Mesendoderm (in vitro differentiated cells): ENCODE measurements around the gene AKAP13.

Experiments
- DNase-seq: peaks from one replicate; pipeline ENCODE4 v3.0.0; 2013
- H2AK5ac ChIP-seq: 2 replicates; pipeline ENCODE4 v1.6.1; 2013; ENCODE audit warnings: low read length, inconsistent platforms
- H2BK120ac ChIP-seq: 2 replicates; pipeline ENCODE4 v1.6.1; 2013; ENCODE audit warnings: low read depth, mild to moderate bottlenecking, low read length, moderate library complexity, mixed read lengths
- H2BK15ac ChIP-seq: replicated peaks from 2 replicates; pipeline ENCODE4 v1.6.1; 2013; ENCODE audit warnings: low read depth, mild to moderate bottlenecking, moderate library complexity
- H2BK5ac ChIP-seq: 2 replicates; pipeline ENCODE4 v1.6.1; 2013; ENCODE audit warnings: low read length, inconsistent platforms
- H3K18ac ChIP-seq: 2 replicates; pipeline ENCODE4 v1.6.1; 2013; ENCODE audit warnings: mild to moderate bottlenecking, low read length, mixed read lengths
- H3K23ac ChIP-seq: one replicate; pipeline ENCODE4 v1.6.1; 2013; ENCODE audit warnings: low read length
- H3K27ac ChIP-seq: 2 replicates; pipeline ENCODE4 v1.5.1; 2013; ENCODE audit warnings: low read depth, mild to moderate bottlenecking, inconsistent platforms, low read length, moderate library complexity
- H3K27me3 ChIP-seq: 2 replicates; pipeline ENCODE4 v1.6.1; 2013; ENCODE audit warnings: low read length, control low read depth, mild to moderate bottlenecking, inconsistent platforms; ENCODE audit not compliant: insufficient read depth, poor library complexity
- H3K36me3 ChIP-seq: 2 replicates; pipeline ENCODE4 v1.6.1; 2013; ENCODE audit warnings: low read length, inconsistent platforms; ENCODE audit not compliant: control insufficient read depth, insufficient read depth
- H3K4ac ChIP-seq: one replicate; pipeline ENCODE4 v1.6.1; 2013; ENCODE audit warnings: low read depth, mild to moderate bottlenecking, low read length, moderate library complexity
- H3K4me1 ChIP-seq: 2 replicates; pipeline ENCODE4 v1.6.1; 2013; ENCODE audit warnings: low read depth, low read length, inconsistent platforms; ENCODE audit not compliant: control insufficient read depth
- H3K4me2 ChIP-seq: 2 replicates; pipeline ENCODE4 v1.6.1; 2013; ENCODE audit warnings: low read length
- H3K4me3 ChIP-seq: 2 replicates; pipeline ENCODE4 v1.5.1; 2013; ENCODE audit warnings: mild to moderate bottlenecking, low read length
- H3K56ac ChIP-seq: one replicate; pipeline ENCODE4 v1.6.1; 2013; ENCODE audit warnings: low read length
- H3K79me1 ChIP-seq: 2 replicates; pipeline ENCODE4 v1.6.1; 2013; ENCODE audit warnings: low read length, inconsistent platforms
- H3K79me2 ChIP-seq: 2 replicates; pipeline ENCODE4 v1.6.1; 2013; ENCODE audit warnings: mild to moderate bottlenecking, low read length; ENCODE audit not compliant: control insufficient read depth, insufficient read depth
- H3K9ac ChIP-seq: 2 replicates; pipeline ENCODE4 v1.6.1; 2013; ENCODE audit warnings: low read length, inconsistent platforms
- H4K5ac ChIP-seq: one replicate; pipeline ENCODE4 v1.6.1; 2013; ENCODE audit warnings: low read length
- H4K8ac ChIP-seq: one replicate; pipeline ENCODE4 v1.6.1; 2013; ENCODE audit warnings: low read depth, mild to moderate bottlenecking, control low read depth, low read length, moderate library complexity
- WGBS: extraction: QIAGEN DNeasy Blood & Tissue Kit; methylation state at CpG from one replicate; pipeline ENCODE4 v1.1.7; 2013; ENCODE audit warnings: low lambda C conversion rate, missing lambda C conversion rate; ENCODE audit not compliant: insufficient coverage; ENCODE audit errors: extremely low coverage; 5-methylcytosine and 5-hydroxymethylcytosine counted together

Gene AKAP13

GRCh38 chr15:85750319-85751290 is 370.2 kb downstream of the AKAP13 start:
- Histone ChIP-seq H3K56ac (peak overlapping the region; percentile 42), H4K8ac (no peak overlapping the region), H2BK120ac (no peak overlapping the region), H3K27me3 (no peaks in the 10 kb centered on the region), H3K23ac (no peak overlapping the region), H3K9ac (no peak overlapping the region), H3K36me3 (no peaks in the 10 kb centered on the region), H3K4ac (no peak overlapping the region), H4K5ac (no peak overlapping the region), H3K4me2 (no peak overlapping the region), H3K18ac (no peak overlapping the region), H2BK5ac (no peak overlapping the region), H3K27ac (peak overlapping the region; percentile 22), H3K79me2 (no peaks in the 10 kb centered on the region), H2BK15ac (no peak overlapping the region), H3K4me3 (no peak overlapping the region), H3K4me1 (peaks cover 1% of the 10 kb centered on the region), H3K79me1 (no peaks in the 10 kb centered on the region), H2AK5ac (no peak overlapping the region)
- WGBS: no CpG with 5 or more reads among the region's 27 CpGs
- peak; percentile 35 for DNase-seq

GRCh38 chr15:85751291-85752123 is 371.1 kb downstream of the AKAP13 start:
- peak; percentile 76 for DNase-seq
- H2BK5ac ChIP-seq: no peak overlapping the region
- no peak overlapping the region for H3K4ac ChIP-seq
- no peak overlapping the region for H2BK15ac ChIP-seq
- H3K36me3 ChIP-seq: no peaks in the 10 kb centered on the region
- no peak overlapping the region for H3K18ac ChIP-seq
- H2AK5ac ChIP-seq: no peak overlapping the region
- no peaks in the 10 kb centered on the region for H3K27me3 ChIP-seq
- WGBS: no CpG with 5 or more reads among the region's 15 CpGs
- H4K5ac ChIP-seq: no peak overlapping the region
- H3K79me1 ChIP-seq: no peaks in the 10 kb centered on the region
- no peak overlapping the region for H3K4me2 ChIP-seq
- H3K23ac ChIP-seq: no peak overlapping the region
- peak overlapping the region; percentile 43 for H3K56ac ChIP-seq
- H3K79me2 ChIP-seq: no peaks in the 10 kb centered on the region
- H3K4me1 ChIP-seq: peaks cover 1% of the 10 kb centered on the region
- H3K27ac ChIP-seq: peak overlapping the region; percentile 23
- peak overlapping the region; percentile 20 for H3K9ac ChIP-seq
- H3K4me3 ChIP-seq: no peak overlapping the region
- H2BK120ac ChIP-seq: no peak overlapping the region
- H4K8ac ChIP-seq: no peak overlapping the region

GRCh38 chr15:85752124-85752475 is 371.7 kb downstream of the AKAP13 start:
- H3K4ac ChIP-seq: no peak overlapping the region

GRCh38 chr15:85752491-85752961 is 372.1 kb downstream of the AKAP13 start:
- Histone ChIP-seq H4K8ac (no peak overlapping the region), H2BK120ac (no peak overlapping the region), H3K36me3 (no peaks in the 10 kb centered on the region)

More at GRCh38 chr15:85752124-85752475, 371.7 kb downstream of the AKAP13 start:
- H3K27me3 ChIP-seq: no peaks in the 10 kb centered on the region
- no peak overlapping the region for H2AK5ac ChIP-seq
- H3K9ac ChIP-seq: no peak overlapping the region
- no peak overlapping the region for H4K8ac ChIP-seq
- no peak overlapping the region for H3K56ac ChIP-seq
- H2BK5ac ChIP-seq: no peak overlapping the region
- H3K36me3 ChIP-seq: no peaks in the 10 kb centered on the region
- DNase-seq: no peak
- no peak overlapping the region for H3K4me3 ChIP-seq
- peaks cover 1% of the 10 kb centered on the region for H3K4me1 ChIP-seq
- H3K79me2 ChIP-seq: no peaks in the 10 kb centered on the region
- H3K4me2 ChIP-seq: no peak overlapping the region
- WGBS: no CpG with 5 or more reads among the region's 15 CpGs
- no peak overlapping the region for H3K18ac ChIP-seq
- no peaks in the 10 kb centered on the region for H3K79me1 ChIP-seq
- no peak overlapping the region for H2BK120ac ChIP-seq
- peak overlapping the region; percentile 23 for H3K27ac ChIP-seq
- H3K23ac ChIP-seq: no peak overlapping the region
- H4K5ac ChIP-seq: no peak overlapping the region
- H2BK15ac ChIP-seq: no peak overlapping the region

GRCh38 chr15:85753261-85753660 is 372.9 kb downstream of the AKAP13 start:
- Histone ChIP-seq H3K4me3 (no peak overlapping the region), H2BK120ac (no peak overlapping the region), H2BK15ac (no peak overlapping the region), H3K18ac (no peak overlapping the region), H2BK5ac (no peak overlapping the region), H3K79me1 (no peaks in the 10 kb centered on the region), H4K5ac (no peak overlapping the region), H3K27me3 (no peaks in the 10 kb centered on the region), H3K4me2 (no peak overlapping the region), H3K4me1 (peaks cover 1% of the 10 kb centered on the region), H4K8ac (no peak overlapping the region), H3K27ac (no peak overlapping the region), H3K23ac (no peak overlapping the region), H3K36me3 (no peaks in the 10 kb centered on the region), H3K56ac (no peak overlapping the region), H3K79me2 (no peaks in the 10 kb centered on the region), H3K9ac (no peak overlapping the region), H2AK5ac (no peak overlapping the region), H3K4ac (no peak overlapping the region)
- no CpG with 5 or more reads among the region's 1 CpG for WGBS
- no peak for DNase-seq

More at GRCh38 chr15:85752491-85752961, 372.1 kb downstream of the AKAP13 start:
- Histone ChIP-seq H3K27me3 (no peaks in the 10 kb centered on the region), H2BK5ac (no peak overlapping the region), H3K27ac (no peak overlapping the region), H3K4ac (no peak overlapping the region), H2BK15ac (no peak overlapping the region), H3K56ac (no peak overlapping the region), H4K5ac (no peak overlapping the region), H3K4me3 (no peak overlapping the region), H3K23ac (no peak overlapping the region), H3K79me1 (no peaks in the 10 kb centered on the region), H3K9ac (no peak overlapping the region), H3K79me2 (no peaks in the 10 kb centered on the region), H2AK5ac (no peak overlapping the region), H3K4me1 (peaks cover 1% of the 10 kb centered on the region), H3K18ac (no peak overlapping the region), H3K4me2 (no peak overlapping the region)
- DNase-seq: no peak
- no CpG with 5 or more reads among the region's 8 CpGs for WGBS
